HepG2 (cell line): ENCODE data around the gene SEZ6. TPM values are rescaled to one million over a fixed set of nuclear protein-coding genes. Genes with fewer than 3 reads are reported as not detected.

Experiments
- ATAC-seq: fragments of 200-7000 bp; cut with Tn5 transposase; 3 replicates; pipeline ENCODE4 v1.9.1; 2020; ENCODE audit warnings: mild to moderate bottlenecking, moderate library complexity
- BruUV-seq: library from RNA; stranded (reverse); fragments of 400-500 nt; replicated peaks from 2 replicates; lab custom pipeline; 2021; lab: Mats Ljungman, UMichigan
- CTCF ChIA-PET: fragments of 300-600 bp; formaldehyde crosslinking; extraction: SDS; loops from one replicate; lab custom pipeline; 2021; ENCODE audit warnings: low total read pairs, inconsistent platforms, low intra/inter-chr PET ratio; lab: Yijun Ruan, JAX
- POLR2A ChIA-PET: fragments of 350-600 bp; sonication (Branson Sonifier 250); formaldehyde crosslinking; loops from one replicate; lab custom pipeline; 2020; ENCODE audit warnings: antibody characterized with exemption, inconsistent platforms; lab: Yijun Ruan, JAX
- DNase-seq: peaks from one replicate; pipeline ENCODE4 v3.0.0-alpha.2; 2015; ENCODE audit warnings: low spot score
- FAIRE-seq: peaks from 3 replicates; lab custom pipeline; 2011; peaks lifted over from hg19 to GRCh38; lab: Jason Lieb, UNC
- H2AFZ ChIP-seq: one replicate; pipeline ENCODE4 v1.6.1; 2011; ENCODE audit warnings: low read length, inconsistent platforms
- H3K27ac ChIP-seq: fragments of 300-600 bp; 3 replicates; pipeline ENCODE4 v1.8.0; 2011; ENCODE audit warnings: mixed run types, mild to moderate bottlenecking, mixed read lengths, low read length, inconsistent platforms; ENCODE audit not compliant: insufficient read depth; ENCODE audit errors: extremely low read length
- H3K27me3 ChIP-seq, 2 experiments: fragments of 200-600 bp in 1 of 2; 2 replicates in 1 of 2; 3 replicates in 1 of 2; pipeline versions ENCODE4 v1.6.0 to v1.8.0; 2011; ENCODE audit warnings: low read length in 2 of 2, mild to moderate bottlenecking in 2 of 2, moderate library complexity in 2 of 2, inconsistent platforms in 1 of 2; ENCODE audit not compliant: insufficient read depth in 2 of 2, control insufficient read depth in 1 of 2
- H3K36me3 ChIP-seq, 2 experiments: fragments of 200-600 bp in 1 of 2; replicated peaks in 1 of 2; 2 replicates in 1 of 2; 3 replicates in 1 of 2; pipeline versions ENCODE4 v1.5.1 to v1.8.0; 2011; ENCODE audit warnings: low read length in 2 of 2, inconsistent platforms in 1 of 2; ENCODE audit not compliant: insufficient read depth in 2 of 2, control insufficient read depth in 1 of 2
- H3K4me1 ChIP-seq: 2 replicates; pipeline ENCODE4 v1.5.1; 2012; ENCODE audit warnings: low read length, inconsistent platforms; ENCODE audit not compliant: insufficient read depth
- H3K4me2 ChIP-seq: 2 replicates; pipeline ENCODE4 v1.6.0; 2011; ENCODE audit warnings: low read depth, low read length, inconsistent platforms
- H3K4me3 ChIP-seq, 3 experiments: fragments of 200-600 bp in 1 of 3; sonication (generic), shearing (Covaris generic) in 1 of 3; replicated peaks in 1 of 3; 2 replicates each; pipeline ENCODE4 v1.5.1; 2011 to 2016; ENCODE audit warnings: low read length in 3 of 3, inconsistent platforms in 2 of 3, low read depth in 2 of 3, mild to moderate bottlenecking in 2 of 3, control low read depth in 1 of 3, mixed read lengths in 1 of 3; ENCODE audit not compliant: insufficient read depth in 1 of 3
- H3K79me2 ChIP-seq: one replicate; pipeline ENCODE4 v1.6.1; 2011; ENCODE audit warnings: low read length, inconsistent platforms; ENCODE audit not compliant: insufficient read depth
- H3K9ac ChIP-seq: 2 replicates; pipeline ENCODE4 v1.6.0; 2011; ENCODE audit warnings: mild to moderate bottlenecking, low read depth, low read length, inconsistent platforms; ENCODE audit not compliant: insufficient read depth
- H3K9me3 ChIP-seq: 2 replicates; pipeline ENCODE4 v1.5.1; 2012; ENCODE audit warnings: mild to moderate bottlenecking, low read length
- H4K20me1 ChIP-seq: 2 replicates; pipeline ENCODE4 v1.6.0; 2011; ENCODE audit warnings: inconsistent platforms, mild to moderate bottlenecking, low read length, moderate library complexity; ENCODE audit not compliant: insufficient read depth
- CHCHD3 ChIP-seq: sonication (generic); formaldehyde crosslinking; IDR thresholded peaks from 2 replicates; pipeline ENCODE4 v1.8.0; 2022; ENCODE audit warnings: mild to moderate bottlenecking, missing genetic modification reagents, moderate library complexity
- HOXA9 ChIP-seq: sonication (generic); formaldehyde crosslinking; IDR thresholded peaks from 2 replicates; pipeline ENCODE4 v1.8.1; 2022; ENCODE audit warnings: missing genetic modification reagents, mild to moderate bottlenecking, moderate library complexity, borderline replicate concordance
- KIAA2018 ChIP-seq: sonication (generic); formaldehyde crosslinking; IDR thresholded peaks from 2 replicates; pipeline ENCODE4 v1.5.0; 2020; ENCODE audit warnings: mild to moderate bottlenecking, missing genetic modification reagents, borderline replicate concordance
- MAFF ChIP-seq: IDR thresholded peaks from 2 replicates; pipeline ENCODE4 v1.6.1; 2011; ENCODE audit warnings: low read depth, low read length, improper control_type of control experiment
- NFKB2 ChIP-seq: sonication (generic); formaldehyde crosslinking; IDR thresholded peaks from 2 replicates; pipeline ENCODE4 v1.4.0; 2020; ENCODE audit warnings: missing genetic modification reagents, borderline replicate concordance
- NFYC ChIP-seq: IDR thresholded peaks from 2 replicates; pipeline ENCODE4 v1.6.1; 2016; ENCODE audit warnings: missing genetic modification reagents, missing compliant biosample characterization
- PBX2 ChIP-seq: IDR thresholded peaks from 2 replicates; pipeline ENCODE4 v1.6.1; 2016; ENCODE audit warnings: control low read depth
- SATB2 ChIP-seq: sonication (generic); formaldehyde crosslinking; IDR thresholded peaks from 2 replicates; pipeline ENCODE4 v1.5.0; 2020; ENCODE audit warnings: missing genetic modification reagents
- SIN3B ChIP-seq: fragments of 150-350 bp; IDR thresholded peaks from 2 replicates; pipeline ENCODE4 v1.6.1; 2014; ENCODE audit warnings: low read length
- SNRNP70 ChIP-seq: fragments of 200-400 bp; formaldehyde crosslinking; IDR thresholded peaks from 2 replicates; pipeline ENCODE4 v1.6.1; 2017; ENCODE audit warnings: mild to moderate bottlenecking, low read depth, low read length, moderate library complexity
- TMF1 ChIP-seq: sonication (generic); formaldehyde crosslinking; IDR thresholded peaks from 2 replicates; pipeline ENCODE4 v1.8.1; 2022; ENCODE audit warnings: low read depth, missing genetic modification reagents
- TOPORS ChIP-seq: sonication (generic); formaldehyde crosslinking; IDR thresholded peaks from 2 replicates; pipeline ENCODE4 v1.8.0; 2023; ENCODE audit warnings: mild to moderate bottlenecking, missing genetic modification reagents
- ZFP1 ChIP-seq: IDR thresholded peaks from 2 replicates; pipeline ENCODE4 v1.6.1; 2016
- ZNF446 ChIP-seq: sonication (generic); formaldehyde crosslinking; IDR thresholded peaks from 2 replicates; pipeline ENCODE4 v1.5.0; 2020; ENCODE audit warnings: mild to moderate bottlenecking, missing genetic modification reagents
- ZNF598 ChIP-seq: sonication (generic); formaldehyde crosslinking; IDR thresholded peaks from 2 replicates; pipeline ENCODE4 v1.5.1; 2020; ENCODE audit warnings: mild to moderate bottlenecking, missing genetic modification reagents, borderline replicate concordance
- ZNF850 ChIP-seq: sonication (generic); formaldehyde crosslinking; conservative IDR thresholded peaks from 2 replicates; pipeline ENCODE4 v1.9.0; 2021; ENCODE audit warnings: mild to moderate bottlenecking, missing genetic modification reagents
- WGBS: methylation state at CpG from one replicate; pipeline ENCODE4 v1.1.6; 2017; ENCODE audit warnings: low lambda C conversion rate; 5-methylcytosine and 5-hydroxymethylcytosine counted together
- in situ Hi-C: cut with HindIII; loops from 2 replicates; pipeline ENCODE4 v1.10.0; 2017; ENCODE audit warnings: low pct_unique_long_range_greater_than_20kb; ENCODE audit not compliant: extremely low pct_ligation_motif_present
- intact Hi-C: fragments of 100-400 bp; cut with micrococcal nuclease; formaldehyde crosslinking; loops from one replicate; pipeline ENCODE4 v1.10.0; 2022; ENCODE audit not compliant: unreplicated experiment
- polyA plus RNA-seq, 8 experiments: library from polyadenylated mRNA; depleted of rRNA in 3 of 8; stranded (reverse) in 7 of 8; unstranded in 1 of 8; fragments of >200 nt; fragmentation: Illumina TruSeq in 4 of 8; extraction: Trizol in 4 of 8; gene quantifications; 2 replicates each; pipeline versions ENCODE4 v1.2.1 to v1.2.3, GENCODE V29; 2011 to 2016; ENCODE audit warnings: low read depth in 4 of 8, missing spikeins in 1 of 8, mixed read lengths in 1 of 8; ENCODE audit not compliant: insufficient read depth in 1 of 8
- total RNA-seq, 5 experiments: library from RNA; depleted of rRNA; stranded (reverse); fragments of >200 nt; fragmentation: Illumina TruSeq; extraction: Trizol; gene quantifications; 2 replicates each; pipeline ENCODE4 v1.2.3, GENCODE V29; 2016; ENCODE audit warnings: low read depth in 1 of 5

Gene SEZ6
- total and polyA plus RNA-seq, 2 of the 13 experiments (the other 11 are each of a cell fraction or from before 2014, with no cell fraction given) = not detected

- no peak for TF ChIP-seq KIAA2018 (CRISPR knock-in tag)
- no peak for TF ChIP-seq NFKB2 (CRISPR knock-in tag)
- TF ChIP-seq ZNF598 = no peak
- no peak for TF ChIP-seq SNRNP70
- TF ChIP-seq, all 625 proteins: peak for 0
These were observed 16.8 kb downstream of the SEZ6 start (continued) for GRCh38 chr17:28989028-28989427.

- no peak for TF ChIP-seq NFYC
- TF ChIP-seq ZNF446 (CRISPR knock-in tag) = no peak
- TF ChIP-seq TOPORS (CRISPR knock-in tag) = no peak
- TF ChIP-seq HOXA9 (CRISPR knock-in tag) = no peak
- TF ChIP-seq MAFF = no peak
- TF ChIP-seq SIN3B = no peak
- TF ChIP-seq ZNF850 = no peak
- TF ChIP-seq SATB2 (CRISPR knock-in tag) = no peak
- TF ChIP-seq ZFP1 (CRISPR knock-in tag) = no peak
- TF ChIP-seq PBX2 (CRISPR knock-in tag) = no peak
- no peak for TF ChIP-seq CHCHD3 (CRISPR knock-in tag)
- TF ChIP-seq TMF1 = no peak
- ChIA-PET CTCF (no interaction called here), POLR2A (no interaction called here)
- H3K79me2 ChIP-seq = no peaks in the 10 kb centered on the region
- in situ Hi-C loops = no loop called here
- H4K20me1 ChIP-seq = no peaks in the 10 kb centered on the region
- H3K27ac ChIP-seq = no peak overlapping the region
- intact Hi-C loops = no loop called here
- no CpG with 5 or more reads among the region's 1 CpG for WGBS
- H3K4me2 ChIP-seq = no peak overlapping the region
- H3K4me3 ChIP-seq = no peak overlapping the region
- peaks cover 8 to 53% of the 10 kb centered on the region in 2 experiments; a peak in 3 of 5 replicates for H3K27me3 ChIP-seq
- FAIRE-seq (no peak), ATAC-seq (no peak), DNase-seq (no peak)
- BruUV-seq = no TSS peak
- peaks cover 42% of the 10 kb centered on the region for H3K4me1 ChIP-seq
- no peak overlapping the region for H3K9ac ChIP-seq
- no peaks in the 10 kb centered on the region for H3K36me3 ChIP-seq
- H2AFZ ChIP-seq = no peak overlapping the region
- no peaks in the 10 kb centered on the region for H3K9me3 ChIP-seq
These were observed 17.4 kb downstream of the SEZ6 start for GRCh38 chr17:28988475-28988874.
